Anterior cingulate cortex (tissue), 58 donors: Measurements from ENCODE around the gene CNNM4.

Experiments used
- DNase-seq, 58 donors: peaks; one replicate each; lab custom pipeline; 2025; lab: John Stamatoyannopoulos, UW

The CNNM4 gene

GRCh38 chr2:96847586-96847985, 86.9 kb downstream of the CNNM4 start:
- no peak for DNase-seq

GRCh38 chr2:96848264-96848663, 87.6 kb downstream of the CNNM4 start:
- DNase-seq, result no peak

GRCh38 chr2:96852667-96853066, 92.0 kb downstream of the CNNM4 start:
- DNase-seq, result no peak

GRCh38 chr2:96853321-96853720, 92.6 kb downstream of the CNNM4 start:
- DNase-seq, result no peak

- DNase-seq, result peak in 9 of 58 donors; percentile 24 to 70 (median 37)
Observed at GRCh38 chr2:96856776-96857666, 96.3 kb downstream of the CNNM4 start.

- DNase-seq, result peak; percentile 73 to 98 (median 96)
Observed at GRCh38 chr2:96857667-96858372, 97.1 kb downstream of the CNNM4 start, which contains the start of gene ANKRD39. TSS of gene ANKRD39 (minus strand) at chr2:96858016. CDS start at chr2:96857987, 29 bp downstream.

GRCh38 chr2:96859099-96859649, 98.5 kb downstream of the CNNM4 start:
- peak in 12 of 58 donors; percentile 24 to 50 (median 37) for DNase-seq

GRCh38 chr2:96859681-96860064, 99.0 kb downstream of the CNNM4 start:
- DNase-seq, result no peak

GRCh38 chr2:96860065-96861029, 99.6 kb downstream of the CNNM4 start:
- DNase-seq, result peak in 1 of 58 donors; percentile 21

GRCh38 chr2:96861074-96861473, 100.4 kb downstream of the CNNM4 start:
- no peak for DNase-seq
